Choroid plexus epithelial cell (primary cell): ENCODE results near the gene PRRC2C.
"Not testable (repeated sequence)": the region's sequence is repeated elsewhere in the genome, so short reads cannot be mapped to it uniquely, and the experiment has no call there.

Experiments
- DNase-seq: peaks from one replicate; pipeline ENCODE4 v3.0.0-alpha.2; 2010; ENCODE audit warnings: low read depth
- H3K4me3 ChIP-seq: 2 replicates; pipeline ENCODE4 v1.5.1; 2011; ENCODE audit warnings: low read depth, mild to moderate bottlenecking, control low read depth, low read length, moderate library complexity
- TF ChIP-seq, protein P1 (sequence below): conservative IDR thresholded peaks from 2 replicates; pipeline ENCODE4 v1.5.1; 2011; ENCODE audit warnings: low read depth, mild to moderate bottlenecking, control low read depth, inconsistent platforms, low read length, moderate library complexity

The PRRC2C gene

DNA sequence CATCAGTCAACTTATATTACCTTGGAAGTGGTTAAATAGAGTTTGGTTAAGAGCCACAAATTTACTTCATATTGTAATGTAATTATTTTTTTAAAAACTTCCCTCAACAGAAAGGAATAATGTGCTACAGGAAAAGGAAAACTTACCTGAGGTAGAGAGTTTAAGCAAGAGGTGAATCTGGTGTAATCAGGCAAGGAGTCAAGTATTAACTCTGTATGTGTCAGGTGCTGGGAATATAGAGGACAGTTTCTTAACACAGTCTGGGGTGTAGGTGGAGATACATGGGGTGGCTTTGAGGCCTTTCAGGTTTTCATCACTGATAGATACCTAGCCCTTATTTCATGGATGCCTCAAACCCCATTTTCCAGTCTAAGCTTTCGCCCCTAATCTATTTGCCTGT is 110.8 kb downstream of the PRRC2C start:
- DNase-seq: no peak
- TF ChIP-seq, protein P1, sequence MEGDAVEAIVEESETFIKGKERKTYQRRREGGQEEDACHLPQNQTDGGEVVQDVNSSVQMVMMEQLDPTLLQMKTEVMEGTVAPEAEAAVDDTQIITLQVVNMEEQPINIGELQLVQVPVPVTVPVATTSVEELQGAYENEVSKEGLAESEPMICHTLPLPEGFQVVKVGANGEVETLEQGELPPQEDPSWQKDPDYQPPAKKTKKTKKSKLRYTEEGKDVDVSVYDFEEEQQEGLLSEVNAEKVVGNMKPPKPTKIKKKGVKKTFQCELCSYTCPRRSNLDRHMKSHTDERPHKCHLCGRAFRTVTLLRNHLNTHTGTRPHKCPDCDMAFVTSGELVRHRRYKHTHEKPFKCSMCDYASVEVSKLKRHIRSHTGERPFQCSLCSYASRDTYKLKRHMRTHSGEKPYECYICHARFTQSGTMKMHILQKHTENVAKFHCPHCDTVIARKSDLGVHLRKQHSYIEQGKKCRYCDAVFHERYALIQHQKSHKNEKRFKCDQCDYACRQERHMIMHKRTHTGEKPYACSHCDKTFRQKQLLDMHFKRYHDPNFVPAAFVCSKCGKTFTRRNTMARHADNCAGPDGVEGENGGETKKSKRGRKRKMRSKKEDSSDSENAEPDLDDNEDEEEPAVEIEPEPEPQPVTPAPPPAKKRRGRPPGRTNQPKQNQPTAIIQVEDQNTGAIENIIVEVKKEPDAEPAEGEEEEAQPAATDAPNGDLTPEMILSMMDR: no peak

DNA sequence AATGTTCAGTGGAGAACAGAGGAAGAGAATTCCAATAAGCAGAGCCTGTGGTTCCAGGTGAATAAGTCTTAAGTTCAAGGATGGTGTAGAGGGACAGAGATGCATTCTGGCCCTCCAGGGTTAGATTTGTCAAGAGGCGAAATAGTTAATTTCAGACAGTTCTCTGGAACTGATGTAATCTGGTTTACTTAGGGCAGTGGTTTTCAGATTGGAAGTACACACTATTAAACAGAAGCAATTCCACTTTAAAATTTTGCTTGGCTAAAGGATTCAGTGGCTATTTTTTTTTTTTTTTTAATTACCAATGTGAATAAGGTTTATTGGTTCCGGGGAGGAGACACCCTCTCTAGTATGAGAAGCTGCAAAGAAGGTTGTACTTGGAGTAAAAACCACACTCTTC is 111.4 kb downstream of the PRRC2C start:
- DNase-seq: no peak
- H3K4me3 ChIP-seq: no peak overlapping the region
- TF ChIP-seq, protein P1: no peak

More for the DNA sequence above, 110.8 kb downstream of the PRRC2C start:
- no peak overlapping the region for H3K4me3 ChIP-seq

GRCh38 chr1:171597203-171597602 is 111.9 kb downstream of the PRRC2C start:
- no peak overlapping the region for H3K4me3 ChIP-seq
- DNase-seq: peak; percentile 15
- TF ChIP-seq, protein P1: no peak

DNA sequence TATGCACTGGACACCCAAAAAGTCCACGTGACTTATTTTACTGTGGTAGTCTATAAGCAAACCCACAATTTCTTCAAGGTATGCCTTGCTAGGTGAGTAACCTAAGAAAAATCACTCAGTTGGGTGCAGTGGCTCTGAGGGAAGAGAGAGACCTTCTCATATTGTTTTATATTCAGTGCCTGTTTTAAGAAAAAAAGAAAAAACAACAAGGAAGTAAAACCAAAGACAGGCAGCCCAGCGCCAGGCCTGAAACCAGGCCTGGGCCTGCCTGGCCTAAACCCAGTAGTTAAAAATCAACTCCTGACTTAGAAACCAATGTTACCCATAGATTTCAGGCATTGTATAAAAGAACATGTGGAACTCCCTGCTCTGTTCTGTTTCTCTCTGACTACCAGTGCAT is 115.0 kb downstream of the PRRC2C start:
- not testable (repeated sequence) for DNase-seq, H3K4me3 ChIP-seq

GRCh38 chr1:171600862-171601261 is 115.5 kb downstream of the PRRC2C start:
- TF ChIP-seq, protein P1: no peak
- no peak for DNase-seq
- H3K4me3 ChIP-seq: no peak overlapping the region

GRCh38 chr1:171603042-171603441 is 117.7 kb downstream of the PRRC2C start:
- DNase-seq, H3K4me3 ChIP-seq: not testable (repeated sequence)

GRCh38 chr1:171606402-171606941 is 121.1 kb downstream of the PRRC2C start:
- DNase-seq: no peak
- TF ChIP-seq, protein P1: no peak
- H3K4me3 ChIP-seq: no peak overlapping the region

- TF ChIP-seq, protein P1: no peak
- peak; percentile 4 for DNase-seq
- no peak overlapping the region for H3K4me3 ChIP-seq
Measured at GRCh38 chr1:171610385-171610784, 125.1 kb downstream of the PRRC2C start.
